Smooth muscle cell (in vitro differentiated cells): ENCODE data around the gene ELK1. TPM values are rescaled to one million over a fixed set of nuclear protein-coding genes. Genes with fewer than 3 reads are reported as not detected.
"Not testable (repeated sequence)": the region's sequence is repeated elsewhere in the genome, so short reads cannot be mapped to it uniquely, and the experiment has no call there.

Experiments used
- DNase-seq: peaks from one replicate; lab custom pipeline; 2025; ENCODE audit not compliant: unreplicated experiment; lab: John Stamatoyannopoulos, UW
- H2AFZ ChIP-seq: fragments of 200-600 bp; sonication (generic); 2 replicates; pipeline ENCODE4 v1.6.0; 2016; ENCODE audit warnings: antibody characterized with exemption, low read depth, mild to moderate bottlenecking
- H3F3A ChIP-seq: fragments of 200-600 bp; sonication (generic); 2 replicates; pipeline ENCODE4 v1.6.0; 2017; ENCODE audit warnings: antibody characterized with exemption, low read depth
- H3K27ac ChIP-seq: fragments of 200-600 bp; sonication (generic); 2 replicates; pipeline ENCODE4 v1.5.1; 2016; ENCODE audit warnings: low read depth, mild to moderate bottlenecking
- H3K27me3 ChIP-seq: fragments of 200-600 bp; sonication (generic); 2 replicates; pipeline ENCODE4 v1.6.1; 2016; ENCODE audit warnings: low read depth, mild to moderate bottlenecking
- H3K36me3 ChIP-seq: fragments of 200-600 bp; sonication (generic); 2 replicates; pipeline ENCODE4 v1.5.1; 2016; ENCODE audit warnings: low read depth
- H3K4me1 ChIP-seq: fragments of 200-600 bp; sonication (generic); 2 replicates; pipeline ENCODE4 v1.5.1; 2016; ENCODE audit warnings: low read depth
- H3K4me2 ChIP-seq: fragments of 200-600 bp; sonication (generic); 2 replicates; pipeline ENCODE4 v1.6.0; 2016; ENCODE audit warnings: mild to moderate bottlenecking
- H3K4me3 ChIP-seq: fragments of 200-600 bp; sonication (generic); 2 replicates; pipeline ENCODE4 v1.5.1; 2016; ENCODE audit warnings: mild to moderate bottlenecking
- H3K79me2 ChIP-seq: fragments of 200-600 bp; sonication (generic); 2 replicates; pipeline ENCODE4 v1.6.0; 2016; ENCODE audit warnings: low read depth, mild to moderate bottlenecking
- H3K9ac ChIP-seq: fragments of 200-600 bp; sonication (generic); 2 replicates; pipeline ENCODE4 v1.6.0; 2016; ENCODE audit warnings: low read depth
- H3K9me3 ChIP-seq: fragments of 200-600 bp; sonication (generic); replicated peaks from 2 replicates; pipeline ENCODE4 v1.5.1; 2016; ENCODE audit warnings: low read depth
- H4K20me1 ChIP-seq: fragments of 200-600 bp; sonication (generic); 2 replicates; pipeline ENCODE4 v1.6.0; 2016; ENCODE audit warnings: low read depth
- CTCF ChIP-seq: fragments of 200-600 bp; sonication (generic); IDR thresholded peaks from 2 replicates; pipeline ENCODE4 v1.5.1; 2017; ENCODE audit warnings: borderline replicate concordance, mild to moderate bottlenecking, antibody characterized with exemption; ENCODE audit not compliant: insufficient read depth, poor library complexity, severe bottlenecking
- WGBS: methylation state at CpG from one replicate; pipeline ENCODE4 v1.1.7; 2016; ENCODE audit warnings: low lambda C conversion rate; 5-methylcytosine and 5-hydroxymethylcytosine counted together
- polyA plus RNA-seq: library from polyadenylated mRNA; unstranded; fragments of >200 nt; fragmentation: Nextera tagmentation; extraction: Ambion mirVana; gene quantifications from 2 replicates; pipeline ENCODE4 v1.2.1, GENCODE V29; 2016
- total RNA-seq: library from RNA; depleted of rRNA; stranded (reverse); fragments of >200 nt; gene quantifications from 2 replicates; pipeline ENCODE4 v1.2.3, GENCODE V29; 2014

Gene ELK1
- total and polyA plus RNA-seq, 2 experiments from 2014 or later: 21.1 to 33.2 TPM

- Histone ChIP-seq H3K9me3 (no peaks in the 10 kb centered on the region), H3K27me3 (no peaks in the 10 kb centered on the region), H2AFZ (no peak overlapping the region), H3K4me1 (no peaks in the 10 kb centered on the region), H3K4me2 (no peak overlapping the region), H4K20me1 (no peaks in the 10 kb centered on the region), H3K79me2 (no peaks in the 10 kb centered on the region), H3K9ac (no peak overlapping the region), H3K36me3 (no peaks in the 10 kb centered on the region), H3K27ac (no peak overlapping the region), H3K4me3 (no peak overlapping the region), H3F3A (no peaks in the 10 kb centered on the region)
- WGBS: 74% methylated on average over 5 of the region's 5 CpGs
- DNase-seq: no peak
- TF ChIP-seq CTCF: no peak
Observed at GRCh38 chrX:47674776-47675175, 24.4 kb upstream of the ELK1 start.

DNA sequence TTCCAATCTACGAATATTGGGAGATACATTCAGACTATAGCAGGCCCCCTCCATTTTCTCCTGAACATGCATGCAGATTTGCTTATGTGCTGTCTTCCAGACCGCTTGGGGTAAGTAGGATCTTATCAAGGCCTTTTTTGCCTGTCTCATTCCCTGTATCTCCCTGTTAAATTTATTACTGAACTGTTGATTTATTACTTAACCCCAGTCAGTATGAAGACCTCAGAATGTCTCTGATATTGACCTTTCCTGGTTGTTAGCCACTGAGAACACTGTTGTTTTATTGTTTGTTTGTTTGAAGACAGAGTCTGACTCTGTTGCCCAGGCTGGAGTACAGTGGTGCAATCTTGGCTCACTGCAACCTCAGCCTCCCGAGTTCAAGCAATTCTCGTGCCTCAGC is 15.4 kb upstream of the ELK1 start:
- not testable (repeated sequence) for H3K27me3 ChIP-seq, H3K4me1 ChIP-seq, H2AFZ ChIP-seq, H3K4me2 ChIP-seq, H4K20me1 ChIP-seq, H3K36me3 ChIP-seq, H3K79me2 ChIP-seq, H3K4me3 ChIP-seq, H3K9me3 ChIP-seq, H3F3A ChIP-seq, H3K9ac ChIP-seq, DNase-seq
- WGBS: 66% methylated on average over 4 of the region's 4 CpGs
- peak overlapping the region; percentile 49 for H3K27ac ChIP-seq

- H3F3A ChIP-seq: peaks cover 7% of the 10 kb centered on the region
- WGBS: 46% methylated on average over 5 of the region's 5 CpGs
- no peaks in the 10 kb centered on the region for H4K20me1 ChIP-seq
- H3K27me3 ChIP-seq: no peaks in the 10 kb centered on the region
- DNase-seq: no peak
- no peak overlapping the region for H2AFZ ChIP-seq
- no peaks in the 10 kb centered on the region for H3K36me3 ChIP-seq
- TF ChIP-seq CTCF: no peak
- H3K9ac ChIP-seq: peak overlapping the region; percentile 26
- H3K9me3 ChIP-seq: no peaks in the 10 kb centered on the region
- no peak overlapping the region for H3K4me3 ChIP-seq
- peak overlapping the region; percentile 60 for H3K4me2 ChIP-seq
- no peaks in the 10 kb centered on the region for H3K4me1 ChIP-seq
- peak overlapping the region; percentile 94 for H3K27ac ChIP-seq
- H3K79me2 ChIP-seq: no peaks in the 10 kb centered on the region
Observed at GRCh38 chrX:47664737-47665136, 14.4 kb upstream of the ELK1 start.

GRCh38 chrX:47662144-47662657 is 11.8 kb upstream of the ELK1 start:
- peaks cover 7% of the 10 kb centered on the region for H3F3A ChIP-seq
- peak overlapping the region; percentile 98 for H3K27ac ChIP-seq
- no peak overlapping the region for H2AFZ ChIP-seq
- no peaks in the 10 kb centered on the region for H3K9me3 ChIP-seq
- TF ChIP-seq CTCF: no peak
- no peaks in the 10 kb centered on the region for H3K27me3 ChIP-seq
- no peak for DNase-seq
- H4K20me1 ChIP-seq: no peaks in the 10 kb centered on the region
- H3K9ac ChIP-seq: peak overlapping the region; percentile 61
- H3K4me2 ChIP-seq: peak overlapping the region; percentile 29
- no peak overlapping the region for H3K4me3 ChIP-seq
- H3K79me2 ChIP-seq: peaks cover 9% of the 10 kb centered on the region
- H3K36me3 ChIP-seq: no peaks in the 10 kb centered on the region
- no peaks in the 10 kb centered on the region for H3K4me1 ChIP-seq
- WGBS: 58% methylated on average over 1 of the region's 1 CpG
